AG04450 (cell line): ENCODE results near the gene TULP4. TPM values are rescaled to one million over a fixed set of nuclear protein-coding genes. Genes with fewer than 3 reads are reported as not detected.

Experiments
- CTCF ChIA-PET: fragments of 300-600, 350-600 bp; formaldehyde crosslinking; extraction: SDS; loops from one replicate; lab custom pipeline; 2022; ENCODE audit warnings: antibody characterized with exemption, inconsistent platforms; lab: Charles Lee
- POLR2A ChIA-PET: fragments of 350-600 bp; formaldehyde crosslinking; extraction: SDS; loops from one replicate; lab custom pipeline; 2021; ENCODE audit warnings: antibody characterized with exemption, inconsistent platforms; lab: Yijun Ruan, JAX
- DNase-seq: peaks from one replicate; pipeline ENCODE4 v3.0.0-alpha.2; 2011; ENCODE audit warnings: low read depth, low spot score
- H3K27ac ChIP-seq: one replicate; pipeline ENCODE4 v1.5.1; 2012; ENCODE audit warnings: low read depth, low read length, control low read depth
- H3K27me3 ChIP-seq: one replicate; pipeline ENCODE4 v1.6.0; 2012; ENCODE audit warnings: low read length; ENCODE audit not compliant: control insufficient read depth, insufficient read depth
- H3K4me3 ChIP-seq: 2 replicates; pipeline ENCODE4 v1.5.1; 2011; ENCODE audit warnings: mild to moderate bottlenecking, low read depth, low read length, control low read depth
- H3K9me3 ChIP-seq: 2 replicates; pipeline ENCODE4 v1.5.1; 2012; ENCODE audit warnings: low read length; ENCODE audit not compliant: control insufficient read depth, insufficient read depth
- CTCF ChIP-seq: IDR thresholded peaks from 2 replicates; pipeline ENCODE4 v1.5.1; 2011; ENCODE audit warnings: low read depth, low read length, control low read depth, inconsistent platforms
- polyA plus RNA-seq: library from polyadenylated mRNA; depleted of rRNA; stranded (reverse); fragments of >200 nt; gene quantifications from 2 replicates; pipeline ENCODE4 v1.2.3, GENCODE V29; 2011

The TULP4 gene
- polyA plus RNA-seq, 1 experiment, result 15.9 TPM

DNA sequence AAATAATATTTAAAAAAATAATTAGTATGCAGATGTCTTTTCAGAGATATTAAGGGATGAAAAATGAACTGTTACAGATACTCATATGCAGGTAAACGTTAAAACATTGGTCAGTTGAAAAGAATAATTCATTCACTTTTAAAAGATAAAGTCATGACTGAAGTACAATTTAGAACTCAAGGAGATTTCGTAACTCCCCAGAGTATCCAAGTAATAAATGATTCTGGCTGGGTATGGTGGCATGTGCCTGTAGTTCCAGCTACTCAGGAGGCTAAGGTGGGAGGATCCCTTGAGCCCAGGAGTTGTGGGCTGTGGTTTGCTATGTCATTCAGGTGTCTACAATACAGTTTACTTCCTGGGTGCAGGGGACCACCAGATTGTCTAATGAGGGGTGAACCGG lies 125.3 kb downstream of the TULP4 start:
- DNase-seq, result no peak
- ChIA-PET CTCF (no interaction called here), POLR2A (no interaction called here)
- Histone ChIP-seq H3K4me3 (no peak overlapping the region), H3K9me3 (no peaks in the 10 kb centered on the region), H3K27me3 (no peaks in the 10 kb centered on the region), H3K27ac (no peak overlapping the region)
- no peak for TF ChIP-seq CTCF

DNA sequence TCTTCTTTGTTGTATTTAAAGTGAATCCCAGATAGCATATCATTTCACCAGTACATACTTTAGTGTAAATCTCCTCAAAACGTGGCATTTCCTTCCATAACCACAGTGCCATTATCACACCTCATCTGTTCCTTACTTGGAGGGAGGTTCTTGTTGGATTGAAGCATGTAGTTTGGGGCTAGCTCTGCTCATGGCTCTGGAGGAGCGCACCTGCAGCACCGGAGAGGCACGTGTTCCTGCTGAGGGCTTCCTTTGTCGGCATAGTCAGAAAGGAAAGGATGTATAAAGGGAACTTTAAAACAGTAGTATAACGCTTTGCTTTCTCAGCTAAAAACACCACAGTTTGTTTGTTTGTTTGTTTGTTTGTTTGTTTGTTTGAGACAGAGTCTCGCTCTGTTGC lies 126.0 kb downstream of the TULP4 start:
- POLR2A ChIA-PET, result no interaction called here
- CTCF ChIA-PET, result no interaction called here
- no peak for DNase-seq
- Histone ChIP-seq H3K4me3 (no peak overlapping the region), H3K27ac (no peak overlapping the region), H3K27me3 (no peaks in the 10 kb centered on the region), H3K9me3 (no peaks in the 10 kb centered on the region)
- TF ChIP-seq CTCF, result no peak

- ChIA-PET CTCF (interaction anchor here (0.6 to 1.1 kb wide), 2 partner anchors 37 to 218 kb away, joined by 3 read pairs; no protein-coding TSS in a partner anchor), POLR2A (no interaction called here)
- H3K4me3 ChIP-seq, result no peak overlapping the region
- TF ChIP-seq CTCF, result no peak
- no peak overlapping the region for H3K27ac ChIP-seq
- DNase-seq, result no peak
- no peaks in the 10 kb centered on the region for H3K9me3 ChIP-seq
- no peaks in the 10 kb centered on the region for H3K27me3 ChIP-seq
Measured at GRCh38 chr6:158439255-158439654, 127.0 kb downstream of the TULP4 start.

DNA sequence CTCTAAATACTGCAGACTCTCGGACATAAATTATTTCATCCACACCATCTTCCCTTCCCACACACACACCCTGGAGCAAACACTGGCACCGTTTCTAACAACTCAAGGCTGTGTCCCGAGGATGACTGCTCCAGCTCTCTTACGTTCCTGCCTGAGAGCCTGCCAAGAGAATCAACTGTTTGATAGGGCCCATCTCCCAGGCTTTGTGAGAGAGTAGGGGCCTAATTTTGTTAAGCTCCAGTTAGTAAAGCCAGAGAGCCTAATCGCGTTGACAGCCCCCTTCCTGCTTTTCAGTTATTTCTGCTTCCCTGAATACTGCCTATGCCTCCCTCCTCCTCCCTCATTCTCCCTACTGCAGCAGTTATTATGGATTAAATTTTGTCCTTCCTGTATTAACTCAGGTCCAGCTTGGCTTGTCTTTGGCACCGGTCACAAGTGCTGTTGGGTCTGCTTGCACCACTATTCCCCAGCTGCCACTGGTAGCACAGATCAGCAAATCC lies 129.5 kb downstream of the TULP4 start:
- Histone ChIP-seq H3K4me3 (no peak overlapping the region), H3K9me3 (no peaks in the 10 kb centered on the region), H3K27me3 (no peaks in the 10 kb centered on the region), H3K27ac (no peak overlapping the region)
- no peak for DNase-seq
- no peak for TF ChIP-seq CTCF
- CTCF ChIA-PET, result interaction anchor here (1.0 kb wide), 1 partner anchor 221 kb away, joined by 4 read pairs; no protein-coding TSS in a partner anchor
- POLR2A ChIA-PET, result no interaction called here

- POLR2A ChIA-PET, result no interaction called here
- no peak for DNase-seq
- Histone ChIP-seq H3K27ac (no peak overlapping the region), H3K9me3 (no peaks in the 10 kb centered on the region), H3K27me3 (no peaks in the 10 kb centered on the region), H3K4me3 (no peak overlapping the region)
- CTCF ChIA-PET, result interaction anchor here (1.0 kb wide), 1 partner anchor 221 kb away, joined by 4 read pairs; no protein-coding TSS in a partner anchor
- TF ChIP-seq CTCF, result no peak
Measured at GRCh38 chr6:158442306-158442705, 130.0 kb downstream of the TULP4 start.
